Retina (tissue), 1 donor: Measurements from ENCODE around the gene IL4I1.

Source experiments
- DNase-seq: peaks from one replicate; pipeline ENCODE4 v3.0.0-alpha.2; 2016

The IL4I1 gene

GRCh38 chr19:49862391-49863253 is 34.1 kb downstream of the IL4I1 start:
- DNase-seq: no peak

GRCh38 chr19:49861541-49862378 is 34.9 kb downstream of the IL4I1 start:
- DNase-seq: no peak

GRCh38 chr19:49861107-49861506 is 35.6 kb downstream of the IL4I1 start:
- DNase-seq: no peak

- no peak for DNase-seq
Measured at GRCh38 chr19:49860336-49861102, 36.2 kb downstream of the IL4I1 start.

- DNase-seq: no peak
Measured at GRCh38 chr19:49859682-49860335, 36.9 kb downstream of the IL4I1 start.

GRCh38 chr19:49858088-49858985 is 38.4 kb downstream of the IL4I1 start:
- no peak for DNase-seq

GRCh38 chr19:49857838-49858087 is 38.9 kb downstream of the IL4I1 start:
- no peak for DNase-seq

GRCh38 chr19:49857061-49857837 is 39.4 kb downstream of the IL4I1 start:
- no peak for DNase-seq

GRCh38 chr19:49856574-49857021 is 40.1 kb downstream of the IL4I1 start:
- no peak for DNase-seq

GRCh38 chr19:49855676-49856573 is 40.8 kb downstream of the IL4I1 start:
- DNase-seq: no peak

GRCh38 chr19:49855277-49855675 is 41.4 kb downstream of the IL4I1 start:
- no peak for DNase-seq

- no peak for DNase-seq
Measured at GRCh38 chr19:49854378-49855263, 42.1 kb downstream of the IL4I1 start.

- DNase-seq: no peak
Measured at GRCh38 chr19:49853852-49854377, 42.8 kb downstream of the IL4I1 start.

GRCh38 chr19:49852631-49853126 is 44.0 kb downstream of the IL4I1 start:
- no peak for DNase-seq

GRCh38 chr19:49851456-49852259 is 45.0 kb downstream of the IL4I1 start:
- DNase-seq: no peak

GRCh38 chr19:49850487-49851342 is 46.0 kb downstream of the IL4I1 start, which contains the start of gene PTOV1:
TSS of gene PTOV1 (plus strand) at chr19:49851159.
- DNase-seq: peak; percentile 98

GRCh38 chr19:49850221-49850486 is 46.5 kb downstream of the IL4I1 start:
- no peak for DNase-seq
